Neural cell (in vitro differentiated cells): Measurements from ENCODE around the gene KHDRBS2. TPM values are rescaled to one million over a fixed set of nuclear protein-coding genes. Genes with fewer than 3 reads are reported as not detected.
A peak's percentile ranks its signal among the peaks of the same experiment; 100 is the strongest.

Experiments used
- H2AFZ ChIP-seq: fragments of 200-600, 300-800 bp; sonication (generic), shearing (Covaris generic); 2 replicates; pipeline ENCODE4 v1.6.0; 2014; ENCODE audit warnings: low read depth, mild to moderate bottlenecking, antibody characterized with exemption, low read length, moderate library complexity
- H3F3A ChIP-seq: fragments of 200-600 bp; shearing (Covaris generic); 2 replicates; pipeline ENCODE4 v1.6.1; 2016; ENCODE audit warnings: mild to moderate bottlenecking, moderate library complexity, mixed read lengths, antibody characterized with exemption, low read length; ENCODE audit not compliant: insufficient read depth, poor library complexity, severe bottlenecking
- H3K27ac ChIP-seq: fragments of 200-600, 300-800 bp; sonication (generic), shearing (Covaris generic); 2 replicates; pipeline ENCODE4 v1.5.1; 2014; ENCODE audit warnings: mild to moderate bottlenecking, low read length, moderate library complexity
- H3K27me3 ChIP-seq: fragments of 300-800, 200-600 bp; sonication (generic), shearing (Covaris generic); 2 replicates; pipeline ENCODE4 v1.6.0; 2014; ENCODE audit warnings: mild to moderate bottlenecking, low read depth, low read length, moderate library complexity; ENCODE audit not compliant: insufficient read depth
- H3K36me3 ChIP-seq: fragments of 300-800, 200-600 bp; sonication (generic), shearing (Covaris generic); 2 replicates; pipeline ENCODE4 v1.5.1; 2014; ENCODE audit warnings: mild to moderate bottlenecking, antibody characterized with exemption, low read length, moderate library complexity; ENCODE audit not compliant: insufficient read depth
- H3K4me2 ChIP-seq: fragments of 300-800, 200-600 bp; sonication (generic), shearing (Covaris generic); 2 replicates; pipeline ENCODE4 v1.6.0; 2014; ENCODE audit warnings: mild to moderate bottlenecking, low read length
- H3K4me3 ChIP-seq: fragments of 300-800, 200-600 bp; sonication (generic), shearing (Covaris generic); 2 replicates; pipeline ENCODE4 v1.5.1; 2014; ENCODE audit warnings: mild to moderate bottlenecking, low read length, moderate library complexity
- H3K79me2 ChIP-seq: fragments of 200-600 bp; shearing (Covaris generic); replicated peaks from 2 replicates; pipeline ENCODE4 v1.6.0; 2014; ENCODE audit warnings: mild to moderate bottlenecking, low read length, moderate library complexity; ENCODE audit not compliant: insufficient read depth
- H3K9ac ChIP-seq: fragments of 300-800, 200-600 bp; sonication (generic), shearing (Covaris generic); 2 replicates; pipeline ENCODE4 v1.6.1; 2016; ENCODE audit warnings: mild to moderate bottlenecking, low read length, mixed read lengths
- H3K9me2 ChIP-seq: fragments of 200-600 bp; shearing (Covaris generic); 2 replicates; pipeline ENCODE4 v1.6.1; 2016; ENCODE audit warnings: mild to moderate bottlenecking, low read length, mixed read lengths; ENCODE audit not compliant: insufficient read depth
- H3K9me3 ChIP-seq: fragments of 200-600, 300-800 bp; sonication (generic), shearing (Covaris generic); 2 replicates; pipeline ENCODE4 v1.6.1; 2016; ENCODE audit warnings: mild to moderate bottlenecking, mixed run types, low read length, moderate library complexity, mixed read lengths
- H4K20me1 ChIP-seq: fragments of 200-600 bp; shearing (Covaris generic); 2 replicates; pipeline ENCODE4 v1.6.1; 2016; ENCODE audit warnings: mild to moderate bottlenecking, mixed run types; ENCODE audit not compliant: insufficient read depth
- EZH2 ChIP-seq: fragments of 200-600, 300-800 bp; shearing (Covaris generic), sonication (generic); IDR thresholded peaks from 2 replicates; pipeline ENCODE4 v1.6.1; 2014; ENCODE audit warnings: antibody characterized with exemption, low read length, borderline replicate concordance, mild to moderate bottlenecking; ENCODE audit not compliant: insufficient read depth, poor library complexity, severe bottlenecking
- MXI1 ChIP-seq: fragments of 450-650 bp; conservative IDR thresholded peaks from 2 replicates; pipeline ENCODE4 v1.6.1; 2014; ENCODE audit warnings: antibody characterized with exemption, mild to moderate bottlenecking; ENCODE audit not compliant: poor library complexity, severe bottlenecking
- RAD21 ChIP-seq: fragments of 450-650 bp; conservative IDR thresholded peaks from 2 replicates; pipeline ENCODE4 v1.6.1; 2014; ENCODE audit warnings: antibody characterized with exemption, mild to moderate bottlenecking, moderate library complexity
- SMC3 ChIP-seq: fragments of 450-650 bp; conservative IDR thresholded peaks from 2 replicates; pipeline ENCODE4 v1.6.1; 2014; ENCODE audit warnings: antibody characterized with exemption, mild to moderate bottlenecking, moderate library complexity; ENCODE audit not compliant: poor library complexity
- TAF1 ChIP-seq: IDR thresholded peaks from 2 replicates; pipeline ENCODE4 v1.6.1; 2012; ENCODE audit warnings: low read depth
- polyA plus RNA-seq: library from polyadenylated mRNA; depleted of rRNA; stranded (reverse); fragments of >200 nt; gene quantifications from 2 replicates; pipeline ENCODE4 v1.2.3, GENCODE V29; 2014
- TF ChIP-seq, protein P1 (sequence below): fragments of 450-650 bp; IDR thresholded peaks from 2 replicates; pipeline ENCODE4 v1.5.1; 2014; ENCODE audit warnings: antibody characterized with exemption, mild to moderate bottlenecking, moderate library complexity; ENCODE audit not compliant: poor library complexity, severe bottlenecking
- TF ChIP-seq, protein P2 (sequence below): IDR thresholded peaks from 2 replicates; pipeline ENCODE4 v1.6.1; 2012; ENCODE audit warnings: borderline replicate concordance

Gene KHDRBS2
- polyA plus RNA-seq, 1 donor from 2014 or later = 28.5 TPM

DNA sequence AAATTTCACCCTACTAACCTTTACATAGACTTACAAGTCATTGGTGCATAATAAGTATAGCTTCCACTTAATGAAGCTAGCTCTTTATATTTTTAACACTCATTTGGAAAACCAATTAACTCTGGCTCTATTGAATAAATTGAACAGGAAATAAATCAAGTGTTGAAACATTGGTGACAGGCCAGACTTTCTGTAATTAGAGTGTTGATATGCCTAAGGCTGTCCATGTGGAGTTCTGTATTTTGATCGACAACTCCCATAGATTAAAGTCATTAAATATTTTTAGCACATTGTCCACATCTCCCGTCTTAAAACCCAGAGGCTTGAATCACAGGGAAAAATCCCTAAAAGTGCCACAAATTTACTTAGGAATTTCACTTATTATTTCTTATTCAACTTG is 468.3 kb downstream of the KHDRBS2 start:
- H3K4me2 ChIP-seq = no peak overlapping the region
- no peaks in the 10 kb centered on the region for H3K79me2 ChIP-seq
- no peak overlapping the region for H3K27ac ChIP-seq
- no peak for TF ChIP-seq SMC3
- TF ChIP-seq, protein P1, sequence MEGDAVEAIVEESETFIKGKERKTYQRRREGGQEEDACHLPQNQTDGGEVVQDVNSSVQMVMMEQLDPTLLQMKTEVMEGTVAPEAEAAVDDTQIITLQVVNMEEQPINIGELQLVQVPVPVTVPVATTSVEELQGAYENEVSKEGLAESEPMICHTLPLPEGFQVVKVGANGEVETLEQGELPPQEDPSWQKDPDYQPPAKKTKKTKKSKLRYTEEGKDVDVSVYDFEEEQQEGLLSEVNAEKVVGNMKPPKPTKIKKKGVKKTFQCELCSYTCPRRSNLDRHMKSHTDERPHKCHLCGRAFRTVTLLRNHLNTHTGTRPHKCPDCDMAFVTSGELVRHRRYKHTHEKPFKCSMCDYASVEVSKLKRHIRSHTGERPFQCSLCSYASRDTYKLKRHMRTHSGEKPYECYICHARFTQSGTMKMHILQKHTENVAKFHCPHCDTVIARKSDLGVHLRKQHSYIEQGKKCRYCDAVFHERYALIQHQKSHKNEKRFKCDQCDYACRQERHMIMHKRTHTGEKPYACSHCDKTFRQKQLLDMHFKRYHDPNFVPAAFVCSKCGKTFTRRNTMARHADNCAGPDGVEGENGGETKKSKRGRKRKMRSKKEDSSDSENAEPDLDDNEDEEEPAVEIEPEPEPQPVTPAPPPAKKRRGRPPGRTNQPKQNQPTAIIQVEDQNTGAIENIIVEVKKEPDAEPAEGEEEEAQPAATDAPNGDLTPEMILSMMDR = no peak
- no peaks in the 10 kb centered on the region for H3K9me2 ChIP-seq
- no peaks in the 10 kb centered on the region for H3K9me3 ChIP-seq
- no peak overlapping the region for H3K4me3 ChIP-seq
- no peaks in the 10 kb centered on the region for H3K36me3 ChIP-seq
- H3K9ac ChIP-seq = no peak overlapping the region
- no peaks in the 10 kb centered on the region for H3K27me3 ChIP-seq
- no peaks in the 10 kb centered on the region for H3F3A ChIP-seq
- H2AFZ ChIP-seq = no peak overlapping the region
- no peaks in the 10 kb centered on the region for H4K20me1 ChIP-seq

DNA sequence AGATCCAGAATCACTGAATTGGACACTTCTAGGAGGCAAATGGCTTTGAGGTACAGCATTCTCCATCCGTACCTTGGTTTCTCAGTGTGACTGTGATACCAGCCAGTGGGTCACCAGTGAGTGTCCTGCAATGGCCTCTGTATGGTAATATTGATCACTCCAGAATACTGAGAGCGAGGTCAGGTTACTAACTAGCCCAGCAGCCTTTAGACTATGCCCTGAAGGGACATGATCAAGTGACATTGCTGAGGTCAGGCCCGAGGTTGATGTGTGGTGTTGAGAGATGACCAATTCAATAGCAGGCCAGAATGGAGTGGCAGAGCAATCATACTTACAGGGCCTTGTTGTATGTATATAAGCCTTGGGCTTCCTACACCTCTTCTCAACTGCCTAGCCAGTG is 476.0 kb downstream of the KHDRBS2 start:
- Histone ChIP-seq H3K27me3 (no peaks in the 10 kb centered on the region), H3K9me3 (no peaks in the 10 kb centered on the region), H2AFZ (no peak overlapping the region), H3K4me3 (no peak overlapping the region), H3K27ac (no peak overlapping the region), H3K9ac (no peak overlapping the region), H3K79me2 (no peaks in the 10 kb centered on the region), H3F3A (no peaks in the 10 kb centered on the region), H4K20me1 (no peaks in the 10 kb centered on the region), H3K4me2 (no peak overlapping the region), H3K9me2 (no peaks in the 10 kb centered on the region), H3K36me3 (no peaks in the 10 kb centered on the region)
- TF ChIP-seq EZH2 (no peak), RAD21 (no peak), TAF1 (no peak), MXI1 (no peak)

DNA sequence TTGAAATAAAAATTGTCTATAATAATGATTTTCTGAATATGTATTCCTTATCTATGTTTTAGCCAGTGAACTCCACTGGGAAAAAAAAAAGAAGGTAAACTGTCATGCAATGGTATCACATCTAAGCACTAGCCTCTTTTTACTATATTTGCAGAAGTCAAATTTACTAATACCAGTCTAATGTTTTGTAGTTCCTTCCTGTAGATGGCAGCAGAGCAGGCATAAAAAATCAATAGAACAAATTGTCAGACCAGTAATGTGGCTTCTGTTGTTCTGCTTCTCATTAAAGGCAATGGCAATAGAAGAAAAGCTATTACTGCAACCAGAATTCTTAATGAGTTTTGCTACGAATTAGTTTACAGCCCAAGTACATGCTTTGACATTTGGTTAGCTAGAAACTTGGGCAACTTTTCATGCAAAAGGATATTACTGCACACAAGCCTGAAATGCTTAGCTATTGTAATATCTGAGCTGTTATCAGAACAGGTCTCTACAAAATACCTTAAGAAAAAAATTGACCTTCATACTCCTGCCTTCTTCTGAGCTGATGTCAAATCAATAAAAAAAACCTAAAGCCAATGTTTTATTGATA is 476.9 kb downstream of the KHDRBS2 start:
- no peak overlapping the region for H2AFZ ChIP-seq
- H3K9me3 ChIP-seq = peaks cover 3% of the 10 kb centered on the region
- H3K9me2 ChIP-seq = no peaks in the 10 kb centered on the region
- H3F3A ChIP-seq = no peaks in the 10 kb centered on the region
- H3K4me3 ChIP-seq = no peak overlapping the region
- no peaks in the 10 kb centered on the region for H3K79me2 ChIP-seq
- no peaks in the 10 kb centered on the region for H4K20me1 ChIP-seq
- TF ChIP-seq, protein P2, sequence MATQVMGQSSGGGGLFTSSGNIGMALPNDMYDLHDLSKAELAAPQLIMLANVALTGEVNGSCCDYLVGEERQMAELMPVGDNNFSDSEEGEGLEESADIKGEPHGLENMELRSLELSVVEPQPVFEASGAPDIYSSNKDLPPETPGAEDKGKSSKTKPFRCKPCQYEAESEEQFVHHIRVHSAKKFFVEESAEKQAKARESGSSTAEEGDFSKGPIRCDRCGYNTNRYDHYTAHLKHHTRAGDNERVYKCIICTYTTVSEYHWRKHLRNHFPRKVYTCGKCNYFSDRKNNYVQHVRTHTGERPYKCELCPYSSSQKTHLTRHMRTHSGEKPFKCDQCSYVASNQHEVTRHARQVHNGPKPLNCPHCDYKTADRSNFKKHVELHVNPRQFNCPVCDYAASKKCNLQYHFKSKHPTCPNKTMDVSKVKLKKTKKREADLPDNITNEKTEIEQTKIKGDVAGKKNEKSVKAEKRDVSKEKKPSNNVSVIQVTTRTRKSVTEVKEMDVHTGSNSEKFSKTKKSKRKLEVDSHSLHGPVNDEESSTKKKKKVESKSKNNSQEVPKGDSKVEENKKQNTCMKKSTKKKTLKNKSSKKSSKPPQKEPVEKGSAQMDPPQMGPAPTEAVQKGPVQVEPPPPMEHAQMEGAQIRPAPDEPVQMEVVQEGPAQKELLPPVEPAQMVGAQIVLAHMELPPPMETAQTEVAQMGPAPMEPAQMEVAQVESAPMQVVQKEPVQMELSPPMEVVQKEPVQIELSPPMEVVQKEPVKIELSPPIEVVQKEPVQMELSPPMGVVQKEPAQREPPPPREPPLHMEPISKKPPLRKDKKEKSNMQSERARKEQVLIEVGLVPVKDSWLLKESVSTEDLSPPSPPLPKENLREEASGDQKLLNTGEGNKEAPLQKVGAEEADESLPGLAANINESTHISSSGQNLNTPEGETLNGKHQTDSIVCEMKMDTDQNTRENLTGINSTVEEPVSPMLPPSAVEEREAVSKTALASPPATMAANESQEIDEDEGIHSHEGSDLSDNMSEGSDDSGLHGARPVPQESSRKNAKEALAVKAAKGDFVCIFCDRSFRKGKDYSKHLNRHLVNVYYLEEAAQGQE = no peak
- TF ChIP-seq SMC3 (peak; percentile 85), RAD21 (peak; percentile 84)
- TF ChIP-seq, protein P1 = peak; percentile 80
- no peak overlapping the region for H3K9ac ChIP-seq
- H3K27ac ChIP-seq = no peak overlapping the region
- H3K27me3 ChIP-seq = no peaks in the 10 kb centered on the region
- H3K4me2 ChIP-seq = no peak overlapping the region
- H3K36me3 ChIP-seq = no peaks in the 10 kb centered on the region
